K562 (cell line): ENCODE measurements around the gene SHBG. TPM values are rescaled to one million over a fixed set of nuclear protein-coding genes. Genes with fewer than 3 reads are reported as not detected.

Experiments used
- ADNP ChIP-seq: fragments of 200-800 bp; sonication (Bioruptor generic); IDR thresholded peaks from 2 replicates; pipeline ENCODE4 v1.6.1; 2016; ENCODE audit warnings: missing genetic modification characterization, missing compliant biosample characterization
- ETV5 ChIP-seq: sonication (generic); formaldehyde crosslinking; IDR thresholded peaks from 2 replicates; pipeline ENCODE4 v1.4.0; 2020; ENCODE audit warnings: low read depth, mild to moderate bottlenecking, missing genetic modification reagents
- FOXJ3 ChIP-seq: sonication (generic); formaldehyde crosslinking; IDR thresholded peaks from 2 replicates; pipeline ENCODE4 v1.4.0; 2020; ENCODE audit warnings: mild to moderate bottlenecking, missing genetic modification reagents
- HLTF ChIP-seq: fragments of 450-650 bp; IDR thresholded peaks from 2 replicates; pipeline ENCODE4 v1.6.1; 2016
- HNRNPK ChIP-seq: fragments of 200-400 bp; formaldehyde crosslinking; IDR thresholded peaks from one replicate; pipeline ENCODE4 v1.6.1; 2018; ENCODE audit warnings: mild to moderate bottlenecking, low read depth, low read length; ENCODE audit not compliant: poor library complexity, severe bottlenecking
- LARP7 ChIP-seq: fragments of 450-650 bp; IDR thresholded peaks from 2 replicates; pipeline ENCODE4 v1.6.1; 2016
- PHTF2 ChIP-seq: fragments of 250-450 bp; sonication (Bioruptor Pico); IDR thresholded peaks from 2 replicates; pipeline ENCODE4 v1.5.0; 2021; ENCODE audit warnings: mild to moderate bottlenecking
- POLR2AphosphoS2 ChIP-seq: IDR thresholded peaks from 2 replicates; pipeline ENCODE4 v1.6.1; 2012; ENCODE audit warnings: low read length, improper control_type of control experiment
- SRF ChIP-seq, 2 experiments: fragments of 250-450, 450-650 bp in 1 of 2; sonication (Bioruptor Pico) in 1 of 2; sonication (generic) in 1 of 2; formaldehyde crosslinking; IDR thresholded peaks; 2 replicates each; pipeline versions ENCODE4 v1.5.0 to v1.5.1; 2020 to 2022; ENCODE audit warnings: mild to moderate bottlenecking in 1 of 2, missing genetic modification reagents in 1 of 2
- SUPT5H ChIP-seq: fragments of 450-650 bp; IDR thresholded peaks from 2 replicates; pipeline ENCODE4 v1.6.1; 2016
- ZNF263 ChIP-seq: sonication (generic); formaldehyde crosslinking; IDR thresholded peaks from 2 replicates; pipeline ENCODE4 v1.8.0; 2022; ENCODE audit warnings: mild to moderate bottlenecking, missing genetic modification reagents, borderline replicate concordance
- ZNF354B ChIP-seq: fragments of 250-450 bp; sonication (Bioruptor Pico); IDR thresholded peaks from 2 replicates; pipeline ENCODE4 v1.4.0; 2020
- ZSCAN29 ChIP-seq: fragments of 450-650 bp; IDR thresholded peaks from 2 replicates; pipeline ENCODE4 v1.6.1; 2017
- polyA plus RNA-seq, 8 experiments: library from polyadenylated mRNA; depleted of rRNA in 4 of 8; stranded (reverse) in 5 of 8; unstranded in 3 of 8; fragments of >200 nt; fragmentation: Nextera tagmentation in 2 of 8; fragmentation: Illumina TruSeq in 1 of 8; extraction: Ambion mirVana in 2 of 8; extraction: Trizol in 1 of 8; gene quantifications; 2 replicates each; pipeline versions ENCODE4 v1.2.1 to v1.2.3, GENCODE V29; 2011 to 2014; ENCODE audit warnings: inconsistent platforms in 1 of 8, missing spikeins in 1 of 8
- total RNA-seq, 7 experiments: library from RNA; depleted of rRNA in 6 of 7; stranded (reverse); fragments of >200 nt in 6 of 7; fragmentation: Illumina TruSeq in 2 of 7; extraction: Trizol in 2 of 7; gene quantifications; 2 replicates each; pipeline versions ENCODE4 v1.2.1 to v1.2.3, GENCODE V29; 2011 to 2021; ENCODE audit warnings: low replicate concordance in 1 of 7
- TF ChIP-seq, protein P1 (sequence below), 2 experiments: fragments of 450-650 bp in 1 of 2; sonication (generic) in 1 of 2; formaldehyde crosslinking in 1 of 2; IDR thresholded peaks; 2 replicates each; pipeline versions ENCODE4 v1.7.1 to v1.9.0; 2016 to 2022; ENCODE audit warnings: inconsistent platforms in 1 of 2, mild to moderate bottlenecking in 1 of 2, missing genetic modification reagents in 1 of 2
- TF ChIP-seq, protein P2 (sequence below): fragments of 250-450 bp; sonication (Bioruptor Pico); IDR thresholded peaks from 2 replicates; pipeline ENCODE4 v1.8.0; 2022; ENCODE audit warnings: moderate library complexity, mild to moderate bottlenecking, inconsistent platforms
- TF ChIP-seq, protein P3 (sequence below): fragments of 250-450 bp; sonication (Bioruptor Pico); IDR thresholded peaks from 2 replicates; pipeline ENCODE4 v1.9.0; 2021; ENCODE audit warnings: mild to moderate bottlenecking

Gene SHBG
- total and polyA plus RNA-seq, 9 of the 15 experiments (the other 6 are each of a cell fraction or from before 2014, with no cell fraction given) = not detected

DNA sequence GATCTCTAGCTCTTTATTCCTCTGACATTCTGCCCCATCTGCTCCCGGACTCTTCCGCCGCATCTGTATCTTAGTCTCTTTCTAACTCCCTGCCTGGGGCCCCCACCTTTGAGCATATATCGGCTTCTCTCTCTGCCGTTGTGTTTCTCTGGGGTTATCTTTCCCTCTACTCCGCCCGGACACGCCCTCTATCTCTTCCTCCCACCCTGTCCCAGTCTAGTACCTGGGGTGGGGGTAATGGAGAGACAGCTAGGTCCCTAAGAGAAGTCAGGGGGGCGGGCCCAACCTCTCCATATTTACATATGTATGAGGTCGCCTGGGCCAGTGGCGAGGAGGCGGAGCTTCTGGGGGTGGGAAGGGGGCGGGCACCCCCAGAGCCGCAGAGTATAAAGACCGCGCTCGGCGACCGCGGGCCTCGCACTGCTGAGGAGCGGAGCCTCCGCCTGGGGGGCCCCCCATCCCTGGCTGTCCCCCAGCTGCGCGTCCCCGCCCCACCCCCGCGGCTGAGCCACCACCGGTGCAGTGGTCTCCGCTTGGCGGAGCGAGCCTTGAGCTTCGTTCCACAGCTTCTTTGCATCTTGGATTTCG is 20.7 kb downstream of the SHBG start, which contains the start of gene ATP1B2 (continued):
- TF ChIP-seq, protein P1, sequence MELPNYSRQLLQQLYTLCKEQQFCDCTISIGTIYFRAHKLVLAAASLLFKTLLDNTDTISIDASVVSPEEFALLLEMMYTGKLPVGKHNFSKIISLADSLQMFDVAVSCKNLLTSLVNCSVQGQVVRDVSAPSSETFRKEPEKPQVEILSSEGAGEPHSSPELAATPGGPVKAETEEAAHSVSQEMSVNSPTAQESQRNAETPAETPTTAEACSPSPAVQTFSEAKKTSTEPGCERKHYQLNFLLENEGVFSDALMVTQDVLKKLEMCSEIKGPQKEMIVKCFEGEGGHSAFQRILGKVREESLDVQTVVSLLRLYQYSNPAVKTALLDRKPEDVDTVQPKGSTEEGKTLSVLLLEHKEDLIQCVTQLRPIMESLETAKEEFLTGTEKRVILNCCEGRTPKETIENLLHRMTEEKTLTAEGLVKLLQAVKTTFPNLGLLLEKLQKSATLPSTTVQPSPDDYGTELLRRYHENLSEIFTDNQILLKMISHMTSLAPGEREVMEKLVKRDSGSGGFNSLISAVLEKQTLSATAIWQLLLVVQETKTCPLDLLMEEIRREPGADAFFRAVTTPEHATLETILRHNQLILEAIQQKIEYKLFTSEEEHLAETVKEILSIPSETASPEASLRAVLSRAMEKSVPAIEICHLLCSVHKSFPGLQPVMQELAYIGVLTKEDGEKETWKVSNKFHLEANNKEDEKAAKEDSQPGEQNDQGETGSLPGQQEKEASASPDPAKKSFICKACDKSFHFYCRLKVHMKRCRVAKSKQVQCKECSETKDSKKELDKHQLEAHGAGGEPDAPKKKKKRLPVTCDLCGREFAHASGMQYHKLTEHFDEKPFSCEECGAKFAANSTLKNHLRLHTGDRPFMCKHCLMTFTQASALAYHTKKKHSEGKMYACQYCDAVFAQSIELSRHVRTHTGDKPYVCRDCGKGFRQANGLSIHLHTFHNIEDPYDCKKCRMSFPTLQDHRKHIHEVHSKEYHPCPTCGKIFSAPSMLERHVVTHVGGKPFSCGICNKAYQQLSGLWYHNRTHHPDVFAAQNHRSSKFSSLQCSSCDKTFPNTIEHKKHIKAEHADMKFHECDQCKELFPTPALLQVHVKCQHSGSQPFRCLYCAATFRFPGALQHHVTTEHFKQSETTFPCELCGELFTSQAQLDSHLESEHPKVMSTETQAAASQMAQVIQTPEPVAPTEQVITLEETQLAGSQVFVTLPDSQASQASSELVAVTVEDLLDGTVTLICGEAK (IDR thresholded peaks at IDR 0.05) = no peak
- TF ChIP-seq, protein P1 (CRISPR knock-in tag; IDR thresholded peaks at IDR 0.05) = no peak
- TF ChIP-seq LARP7 = no peak
- TF ChIP-seq POLR2AphosphoS2 = no peak
- TF ChIP-seq HNRNPK = no peak
- peak in 1 of 2 experiments; percentile 62; a peak in 1 of 4 replicates for TF ChIP-seq SRF (CRISPR knock-in tag; IDR thresholded peaks at IDR 0.05)
- no peak for TF ChIP-seq ETV5
- TF ChIP-seq, protein P2, sequence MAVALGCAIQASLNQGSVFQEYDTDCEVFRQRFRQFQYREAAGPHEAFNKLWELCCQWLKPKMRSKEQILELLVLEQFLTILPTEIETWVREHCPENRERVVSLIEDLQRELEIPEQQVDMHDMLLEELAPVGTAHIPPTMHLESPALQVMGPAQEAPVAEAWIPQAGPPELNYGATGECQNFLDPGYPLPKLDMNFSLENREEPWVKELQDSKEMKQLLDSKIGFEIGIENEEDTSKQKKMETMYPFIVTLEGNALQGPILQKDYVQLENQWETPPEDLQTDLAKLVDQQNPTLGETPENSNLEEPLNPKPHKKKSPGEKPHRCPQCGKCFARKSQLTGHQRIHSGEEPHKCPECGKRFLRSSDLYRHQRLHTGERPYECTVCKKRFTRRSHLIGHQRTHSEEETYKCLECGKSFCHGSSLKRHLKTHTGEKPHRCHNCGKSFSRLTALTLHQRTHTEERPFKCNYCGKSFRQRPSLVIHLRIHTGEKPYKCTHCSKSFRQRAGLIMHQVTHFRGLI (CRISPR knock-in tag) = no peak
- TF ChIP-seq ADNP (tag) = no peak
- TF ChIP-seq ZNF263 (CRISPR knock-in tag) = no peak
- no peak for TF ChIP-seq ZSCAN29
- peak; percentile 49 for TF ChIP-seq SUPT5H
- no peak for TF ChIP-seq HLTF
- TF ChIP-seq FOXJ3 = no peak
- TF ChIP-seq, protein P3, sequence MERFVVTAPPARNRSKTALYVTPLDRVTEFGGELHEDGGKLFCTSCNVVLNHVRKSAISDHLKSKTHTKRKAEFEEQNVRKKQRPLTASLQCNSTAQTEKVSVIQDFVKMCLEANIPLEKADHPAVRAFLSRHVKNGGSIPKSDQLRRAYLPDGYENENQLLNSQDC (CRISPR knock-in tag) = no peak
- TF ChIP-seq PHTF2 = no peak
- no peak for TF ChIP-seq ZNF354B (CRISPR knock-in tag)
